Measurements from ENCODE around the gene WWC1.

WWC1 gene

GRCh38 chr5:168354397-168354796 lies 63.0 kb downstream of the WWC1 start:
- no peaks in the 10 kb centered on the region for H3K9me3 Mint-ChIP-seq
- no peaks in the 10 kb centered on the region for H3K4me1 Mint-ChIP-seq
- H3K27ac Mint-ChIP-seq, result no peak overlapping the region
- H3K27me3 Mint-ChIP-seq, result no peaks in the 10 kb centered on the region
- no peak overlapping the region for H3K4me3 Mint-ChIP-seq
- no peaks in the 10 kb centered on the region for H3K36me3 Mint-ChIP-seq

- Mint-ChIP-seq H3K9me3 (no peaks in the 10 kb centered on the region), H3K36me3 (no peaks in the 10 kb centered on the region), H3K4me1 (no peaks in the 10 kb centered on the region), H3K27me3 (no peaks in the 10 kb centered on the region), H3K4me3 (no peak overlapping the region), H3K27ac (no peak overlapping the region)
These were observed 64.7 kb downstream of the WWC1 start for GRCh38 chr5:168356171-168356570.

DNA sequence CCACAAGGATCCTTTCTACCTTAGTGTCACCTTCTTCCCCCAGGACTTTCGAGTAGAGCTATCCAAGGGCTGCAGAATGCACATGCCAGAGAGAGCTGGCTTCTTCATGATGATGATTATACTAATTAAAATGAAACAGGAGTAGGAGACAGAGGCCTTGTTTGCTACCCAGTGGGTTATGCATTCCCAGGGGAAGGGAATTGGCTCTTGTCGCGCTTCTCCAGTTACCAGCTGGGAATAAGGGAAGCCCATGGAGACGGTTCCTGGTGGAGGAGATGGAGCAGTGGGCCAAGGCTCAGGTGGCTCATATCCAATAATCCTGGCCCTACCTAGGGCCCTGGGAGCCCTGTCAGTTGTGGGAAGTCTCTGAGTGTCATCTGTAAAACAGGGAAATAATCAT lies 65.1 kb downstream of the WWC1 start:
- Mint-ChIP-seq H3K4me1 (no peaks in the 10 kb centered on the region), H3K9me3 (no peaks in the 10 kb centered on the region), H3K4me3 (no peak overlapping the region), H3K27me3 (no peaks in the 10 kb centered on the region), H3K27ac (no peak overlapping the region), H3K36me3 (no peaks in the 10 kb centered on the region)

GRCh38 chr5:168357876-168358275 lies 66.4 kb downstream of the WWC1 start:
- Mint-ChIP-seq H3K9me3 (no peaks in the 10 kb centered on the region), H3K27ac (no peak overlapping the region), H3K36me3 (no peaks in the 10 kb centered on the region), H3K4me3 (no peak overlapping the region), H3K27me3 (no peaks in the 10 kb centered on the region), H3K4me1 (no peaks in the 10 kb centered on the region)

- no peaks in the 10 kb centered on the region for H3K9me3 Mint-ChIP-seq
These were observed 68.5 kb downstream of the WWC1 start for GRCh38 chr5:168359820-168360460.

DNA sequence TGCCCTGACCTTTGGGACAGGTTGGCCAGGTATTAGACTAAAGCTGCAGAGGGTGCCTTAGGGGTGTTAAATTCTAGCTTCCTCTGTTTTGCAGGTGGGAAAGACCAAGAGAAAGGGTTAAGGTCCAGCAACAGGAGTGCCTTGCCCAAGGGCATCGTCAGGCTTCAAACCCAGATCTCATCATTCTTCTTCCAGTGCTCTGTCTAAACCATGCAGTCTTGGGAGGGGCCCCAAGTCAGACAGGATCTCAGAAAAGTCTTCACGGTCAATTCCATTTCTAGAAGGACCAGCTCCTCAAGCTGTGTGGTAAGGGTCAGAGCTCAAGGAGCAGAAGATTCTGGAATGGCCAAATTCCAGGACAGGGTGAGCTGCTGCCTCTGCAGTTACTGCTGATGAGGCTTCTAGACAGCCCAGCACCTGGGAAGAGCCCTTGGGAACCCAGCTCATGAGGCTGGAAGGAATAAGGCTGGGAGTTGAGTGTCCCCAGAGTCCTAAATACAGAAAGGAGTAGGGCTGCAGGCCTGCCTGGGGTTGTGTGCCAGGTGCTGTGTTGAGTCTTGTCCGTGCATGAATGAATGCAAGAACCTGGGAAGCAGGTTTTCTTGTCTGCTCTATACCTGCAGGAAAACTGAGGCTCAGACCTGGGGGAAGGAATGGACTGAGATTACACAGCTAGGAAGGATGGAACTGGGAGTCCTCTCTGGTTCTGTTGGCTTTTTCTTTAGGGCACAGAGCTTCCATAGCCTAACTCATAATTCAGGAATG lies 69.3 kb downstream of the WWC1 start:
- H3K4me1 Mint-ChIP-seq, result no peaks in the 10 kb centered on the region
- H3K36me3 Mint-ChIP-seq, result no peaks in the 10 kb centered on the region
- no peaks in the 10 kb centered on the region for H3K9me3 Mint-ChIP-seq
- no peak overlapping the region for H3K27ac Mint-ChIP-seq
- H3K4me3 Mint-ChIP-seq, result no peak overlapping the region
- H3K27me3 Mint-ChIP-seq, result no peaks in the 10 kb centered on the region

More at GRCh38 chr5:168359820-168360460, 68.5 kb downstream of the WWC1 start:
- Mint-ChIP-seq H3K4me3 (no peak overlapping the region), H3K27ac (no peak overlapping the region), H3K27me3 (no peaks in the 10 kb centered on the region), H3K4me1 (no peaks in the 10 kb centered on the region), H3K36me3 (no peaks in the 10 kb centered on the region)

GRCh38 chr5:168362097-168362885 lies 70.8 kb downstream of the WWC1 start:
- Mint-ChIP-seq H3K36me3 (no peaks in the 10 kb centered on the region), H3K4me1 (no peaks in the 10 kb centered on the region), H3K27ac (no peak overlapping the region), H3K9me3 (no peaks in the 10 kb centered on the region), H3K27me3 (no peaks in the 10 kb centered on the region), H3K4me3 (no peak overlapping the region)

- H3K4me3 Mint-ChIP-seq, result no peak overlapping the region
- no peak overlapping the region for H3K27ac Mint-ChIP-seq
- no peaks in the 10 kb centered on the region for H3K4me1 Mint-ChIP-seq
- H3K27me3 Mint-ChIP-seq, result no peaks in the 10 kb centered on the region
- H3K9me3 Mint-ChIP-seq, result no peaks in the 10 kb centered on the region
- H3K36me3 Mint-ChIP-seq, result no peaks in the 10 kb centered on the region
These were observed 72.8 kb downstream of the WWC1 start for GRCh38 chr5:168364151-168364661.

DNA sequence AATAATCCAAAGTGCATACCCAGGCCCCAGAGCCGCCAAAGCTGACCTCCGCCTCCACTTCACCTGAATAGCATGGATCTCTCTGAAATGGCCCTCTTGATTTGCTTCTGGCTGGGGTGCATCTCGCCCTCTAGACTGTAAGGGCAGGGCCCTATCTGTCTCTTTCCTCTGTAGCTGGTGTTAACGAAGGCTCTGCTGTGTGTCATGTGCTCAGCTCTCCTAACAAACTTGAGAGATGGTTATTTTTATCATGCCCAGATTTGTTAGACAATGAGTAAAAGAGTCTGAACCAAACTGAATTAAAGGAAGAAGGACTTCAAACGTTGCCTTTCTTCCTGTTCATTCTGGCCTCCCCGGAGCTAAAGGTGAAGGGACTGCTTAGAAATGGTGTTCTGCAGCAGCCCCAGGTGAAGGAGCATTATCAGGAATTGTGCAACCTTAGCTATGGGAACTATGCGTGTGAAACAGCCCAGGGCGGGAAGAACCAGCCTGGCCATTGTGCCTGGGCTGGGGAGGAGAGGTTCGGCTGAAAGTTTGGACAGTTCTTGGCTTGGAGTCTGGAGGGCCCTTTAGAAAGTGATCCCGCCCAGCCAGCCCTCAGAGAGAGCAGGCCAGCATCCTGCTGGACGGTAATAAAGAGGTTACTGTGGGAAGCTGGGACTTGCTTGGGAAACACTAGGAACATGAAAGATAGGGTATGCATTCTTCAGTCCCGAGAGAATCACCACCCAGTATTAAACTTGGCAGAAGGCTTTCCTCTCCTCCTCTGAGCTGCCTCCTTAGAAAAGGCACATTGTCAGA lies 73.5 kb downstream of the WWC1 start:
- no peak overlapping the region for H3K4me3 Mint-ChIP-seq
- no peaks in the 10 kb centered on the region for H3K27me3 Mint-ChIP-seq
- no peaks in the 10 kb centered on the region for H3K36me3 Mint-ChIP-seq
- no peak overlapping the region for H3K27ac Mint-ChIP-seq
- no peaks in the 10 kb centered on the region for H3K9me3 Mint-ChIP-seq
- no peaks in the 10 kb centered on the region for H3K4me1 Mint-ChIP-seq

DNA sequence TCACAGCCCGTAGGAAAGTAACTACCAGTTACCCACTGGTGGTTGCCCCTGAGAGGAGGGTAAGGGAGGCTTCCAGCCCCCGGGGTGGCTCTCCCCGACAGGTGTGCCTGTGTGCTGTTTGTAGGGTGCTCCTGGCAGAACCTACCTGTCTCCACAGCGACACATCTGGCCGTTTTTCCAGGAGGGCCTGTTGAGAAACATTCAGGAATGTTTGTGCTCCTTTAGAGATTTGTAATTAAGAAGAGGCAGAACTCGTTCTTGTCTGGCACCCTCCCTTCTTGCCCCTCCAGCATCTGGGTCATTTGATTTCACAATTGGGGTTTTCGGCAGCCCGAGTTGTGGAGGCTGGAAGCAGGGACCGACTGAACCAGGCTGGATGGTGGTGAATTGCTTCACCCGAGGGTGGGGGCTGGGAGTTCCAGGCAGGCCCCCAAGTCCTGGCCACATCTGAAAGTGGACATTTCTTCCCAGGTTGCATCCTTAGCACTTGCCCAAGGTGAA lies 74.2 kb downstream of the WWC1 start:
- no peak overlapping the region for H3K4me3 Mint-ChIP-seq
- peaks cover under 1% of the 10 kb centered on the region for H3K27me3 Mint-ChIP-seq
- H3K36me3 Mint-ChIP-seq, result no peaks in the 10 kb centered on the region
- no peaks in the 10 kb centered on the region for H3K9me3 Mint-ChIP-seq
- H3K4me1 Mint-ChIP-seq, result no peaks in the 10 kb centered on the region
- H3K27ac Mint-ChIP-seq, result no peak overlapping the region

DNA sequence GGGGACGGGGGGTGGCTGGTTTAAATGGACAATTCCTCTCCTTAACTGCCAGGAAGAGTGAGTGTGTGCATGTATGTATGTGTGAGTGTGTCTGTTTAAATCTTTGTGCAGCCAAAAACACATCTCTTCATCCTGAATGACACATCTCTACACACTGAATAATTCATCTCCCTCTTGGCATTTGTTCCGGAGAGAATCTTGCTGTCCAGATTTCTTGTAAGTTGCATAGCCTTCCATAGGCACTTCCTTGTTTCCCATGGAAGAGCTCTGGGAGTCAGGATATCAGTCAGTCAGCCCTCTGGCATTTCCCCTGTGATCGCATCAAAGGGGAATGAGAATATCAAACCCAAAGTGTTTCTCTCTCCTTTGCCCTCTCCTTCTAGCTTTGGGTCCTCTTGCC lies 74.7 kb downstream of the WWC1 start:
- H3K9me3 Mint-ChIP-seq, result no peaks in the 10 kb centered on the region
- peaks cover 2% of the 10 kb centered on the region for H3K27me3 Mint-ChIP-seq
- H3K4me3 Mint-ChIP-seq, result no peak overlapping the region
- no peaks in the 10 kb centered on the region for H3K4me1 Mint-ChIP-seq
- H3K36me3 Mint-ChIP-seq, result no peaks in the 10 kb centered on the region
- no peak overlapping the region for H3K27ac Mint-ChIP-seq

DNA sequence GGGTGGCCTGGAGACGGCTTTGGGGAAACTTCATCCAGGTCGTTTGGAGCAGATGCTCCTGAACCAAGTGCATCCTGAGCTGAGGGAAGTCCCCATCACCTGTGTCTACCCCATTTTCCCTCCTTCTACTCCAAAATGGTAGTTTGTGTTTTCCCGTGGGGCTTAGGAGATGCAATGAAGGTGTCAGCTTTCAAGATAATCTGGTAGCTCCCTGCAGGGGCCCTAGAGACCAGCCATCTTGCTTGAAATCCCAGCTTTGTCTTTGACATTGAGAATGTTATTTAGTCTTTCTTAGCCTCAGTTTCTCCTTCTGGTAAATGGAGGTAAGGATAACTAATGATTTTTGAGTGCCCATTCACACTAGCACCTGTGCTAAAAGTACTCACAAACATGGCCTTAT lies 77.4 kb downstream of the WWC1 start:
- Mint-ChIP-seq H3K27me3 (peaks cover 2% of the 10 kb centered on the region), H3K27ac (no peak overlapping the region), H3K36me3 (no peaks in the 10 kb centered on the region), H3K4me1 (no peaks in the 10 kb centered on the region), H3K4me3 (no peak overlapping the region), H3K9me3 (no peaks in the 10 kb centered on the region)

DNA sequence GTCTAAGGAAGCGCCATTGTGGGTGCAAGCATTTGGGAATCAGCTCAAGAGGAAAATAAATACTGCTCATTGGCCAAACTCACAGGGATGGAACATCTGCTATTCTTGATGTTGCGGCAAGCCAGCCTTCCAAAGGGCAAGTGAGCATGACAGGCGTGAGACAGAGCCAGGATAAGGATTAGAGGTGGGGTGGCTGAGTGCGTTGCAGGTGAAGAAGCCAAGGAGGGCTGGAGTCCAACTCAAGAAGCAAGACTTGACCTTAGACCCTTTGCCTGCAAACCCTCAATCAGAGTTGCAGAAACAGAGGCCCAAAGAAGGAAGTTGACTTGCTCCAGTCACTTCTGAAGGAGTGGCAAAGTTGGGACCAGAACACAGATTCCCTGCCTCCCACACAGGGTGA lies 79.4 kb downstream of the WWC1 start:
- Mint-ChIP-seq H3K4me3 (no peak overlapping the region), H3K27me3 (peaks cover 2% of the 10 kb centered on the region), H3K36me3 (no peaks in the 10 kb centered on the region), H3K9me3 (no peaks in the 10 kb centered on the region), H3K4me1 (no peaks in the 10 kb centered on the region), H3K27ac (no peak overlapping the region)

- Mint-ChIP-seq H3K9me3 (no peaks in the 10 kb centered on the region), H3K4me1 (no peaks in the 10 kb centered on the region), H3K36me3 (no peaks in the 10 kb centered on the region), H3K4me3 (no peak overlapping the region), H3K27me3 (peaks cover 2% of the 10 kb centered on the region), H3K27ac (no peak overlapping the region)
These were observed 81.0 kb downstream of the WWC1 start for GRCh38 chr5:168372356-168372946.

GRCh38 chr5:168374532-168374931 lies 83.1 kb downstream of the WWC1 start:
- Mint-ChIP-seq H3K27ac (no peak overlapping the region), H3K4me3 (no peak overlapping the region), H3K4me1 (no peaks in the 10 kb centered on the region), H3K9me3 (no peaks in the 10 kb centered on the region), H3K27me3 (peaks cover 2% of the 10 kb centered on the region), H3K36me3 (no peaks in the 10 kb centered on the region)
